ENCODE data around the gene RASSF3.

DNA sequence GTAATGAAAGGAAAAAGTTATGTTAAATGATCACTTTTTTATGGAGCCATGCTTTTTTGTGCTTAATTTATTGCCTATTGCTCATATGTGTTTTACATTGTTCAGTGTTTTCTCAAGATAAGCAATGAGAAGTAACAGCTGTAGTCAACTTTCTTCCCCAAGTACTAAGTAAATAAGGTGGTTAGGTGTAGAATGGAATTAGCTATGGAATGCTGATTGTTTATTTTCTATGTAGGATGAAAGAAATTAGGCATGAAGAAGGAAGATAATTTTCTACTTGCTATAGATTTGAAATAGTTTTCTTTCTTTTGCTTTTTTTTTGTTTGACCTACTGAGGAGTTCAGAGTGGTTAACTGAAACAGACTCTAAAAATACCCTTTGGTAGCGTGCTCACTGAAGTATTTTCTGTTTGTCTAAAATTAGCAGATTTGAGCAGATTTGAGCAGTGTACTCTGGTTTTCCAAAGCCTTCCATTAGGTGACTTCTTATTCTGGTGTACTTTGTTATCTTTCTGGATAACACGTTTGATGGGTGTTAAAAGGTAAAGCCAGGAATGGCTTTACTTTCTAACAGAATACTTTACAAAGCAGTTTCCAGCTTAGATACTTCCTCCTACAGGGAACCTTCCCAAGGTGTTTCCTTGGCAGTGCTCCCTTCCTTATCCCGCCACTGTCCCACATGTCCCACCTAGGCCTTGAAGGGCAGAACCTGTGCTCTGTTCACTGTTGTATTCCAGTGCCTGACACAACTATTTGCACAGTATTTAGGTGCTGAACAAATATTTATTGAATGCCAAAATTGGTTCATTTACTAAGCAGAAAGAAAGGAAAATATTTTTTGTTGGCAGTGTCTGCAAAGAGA lies 56.0 kb downstream of the RASSF3 start:
- TF ChIP-seq POLR2A (IDR thresholded peaks at IDR 0.05) (no peak), POLR2AphosphoS5 (IDR thresholded peaks at IDR 0.05) (no peak)

All from breast epithelium (tissue), 3 donors.